ENCODE data around the gene ATG13. TPM values are rescaled to one million over a fixed set of nuclear protein-coding genes. Genes with fewer than 3 reads are reported as not detected.

ATG13 gene
- polyA plus RNA-seq, 1 of the 3 experiments (the other 2 are of a cell fraction): 39.4 TPM

DNA sequence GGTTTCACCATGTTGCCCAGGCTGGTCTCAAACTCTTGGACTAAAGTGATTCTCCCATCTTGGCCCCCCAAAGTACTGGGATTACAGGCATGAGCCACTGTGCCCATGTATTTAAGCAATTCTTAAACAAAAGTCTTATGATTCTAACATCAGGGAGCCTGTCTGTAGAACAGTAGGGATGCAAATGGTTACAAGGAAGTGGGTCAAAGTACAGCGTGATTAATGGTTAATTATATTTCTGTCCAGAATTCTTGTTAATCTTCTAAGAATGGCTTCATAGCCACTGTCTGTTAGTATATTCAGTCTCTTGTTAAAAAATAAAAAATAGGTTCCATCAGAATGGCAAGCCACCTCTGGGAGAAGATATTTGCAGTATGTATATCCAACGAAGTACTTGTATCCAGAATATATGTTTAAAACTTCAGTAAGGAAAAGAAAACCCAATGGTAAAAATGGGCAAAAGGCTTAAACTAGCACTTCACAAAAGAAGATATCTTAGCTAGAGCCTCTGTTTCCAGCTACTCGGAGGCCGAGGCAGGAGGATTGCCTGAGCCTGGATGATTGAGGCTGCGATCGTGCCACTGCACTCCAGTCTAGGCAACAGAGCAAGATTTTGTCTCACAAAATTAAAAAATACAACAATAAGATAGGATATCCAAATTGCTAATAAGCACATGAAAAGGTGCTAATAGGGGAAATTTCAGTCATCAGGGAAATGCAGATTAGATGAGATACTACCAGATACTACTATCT is 22.9 kb downstream of the ATG13 start:
- no peaks in the 10 kb centered on the region; a peak in 1 of 4 replicates for H3K4me1 ChIP-seq (ENCODE audit: control insufficient read depth in 1 of 2, insufficient read depth in 2 of 2, low read depth in 1 of 2, low read length in 1 of 2)
- no peaks in the 10 kb centered on the region for H4K20me1 ChIP-seq (ENCODE audit: insufficient read depth)
- H3K4me3 ChIP-seq (ENCODE audit: low read depth in 2 of 2, low read length in 1 of 2): no peak overlapping the region
- peaks cover 30% of the 10 kb centered on the region for H3K79me2 ChIP-seq (ENCODE audit: insufficient read depth)
- TF ChIP-seq TAF1 (IDR thresholded peaks at IDR 0.05; ENCODE audit: borderline replicate concordance, low read depth, low read length): no peak
- no peak for TF ChIP-seq RFX5 (IDR thresholded peaks at IDR 0.05; ENCODE audit: low read length)
- no peak for TF ChIP-seq MEF2A (IDR thresholded peaks at IDR 0.05; ENCODE audit: borderline replicate concordance, low read depth)
- TF ChIP-seq GATA2 (CRISPR knock-in tag; IDR thresholded peaks at IDR 0.05): no peak
- no peak for TF ChIP-seq RXRA (IDR thresholded peaks at IDR 0.05; ENCODE audit: borderline replicate concordance, low read depth)
- TF ChIP-seq, protein P1, sequence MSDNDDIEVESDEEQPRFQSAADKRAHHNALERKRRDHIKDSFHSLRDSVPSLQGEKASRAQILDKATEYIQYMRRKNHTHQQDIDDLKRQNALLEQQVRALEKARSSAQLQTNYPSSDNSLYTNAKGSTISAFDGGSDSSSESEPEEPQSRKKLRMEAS (IDR thresholded peaks at IDR 0.05; ENCODE audit: low read depth): no peak
- POLR2A ChIA-PET: no interaction called here
- 96% methylated on average over 6 of the region's 6 CpGs for WGBS (ENCODE audit: low lambda C conversion rate)
- H2AFZ ChIP-seq (ENCODE audit: low read depth): no peak overlapping the region
- H3K9me2 ChIP-seq: no peaks in the 10 kb centered on the region
- peaks cover 3% of the 10 kb centered on the region for H3F3A ChIP-seq (replicated peaks; ENCODE audit: insufficient read depth)
- no peak overlapping the region for H3K9ac ChIP-seq
- no peak overlapping the region for H3K27ac ChIP-seq (ENCODE audit: low read depth in 2 of 2, low read length in 1 of 2)
- no peaks in the 10 kb centered on the region for H3K27me3 ChIP-seq (ENCODE audit: insufficient read depth)
- CTCF ChIA-PET: interaction anchor here (1.1 to 1.3 kb wide), 2 partner anchors 21 to 23 kb away, joined by 3 to 4 read pairs; partner anchors contain the start of genes ATG13 and HARBI1
- DNase-seq: no peak
- no peaks in the 10 kb centered on the region for H3K9me3 ChIP-seq
- peaks cover 11 to 21% of the 10 kb centered on the region in 2 experiments for H3K36me3 ChIP-seq (replicated peaks in 1 of 2; ENCODE audit: control insufficient read depth in 1 of 2, insufficient read depth in 2 of 2, low read length in 1 of 2)
- H3K4me2 ChIP-seq: no peak overlapping the region

DNA sequence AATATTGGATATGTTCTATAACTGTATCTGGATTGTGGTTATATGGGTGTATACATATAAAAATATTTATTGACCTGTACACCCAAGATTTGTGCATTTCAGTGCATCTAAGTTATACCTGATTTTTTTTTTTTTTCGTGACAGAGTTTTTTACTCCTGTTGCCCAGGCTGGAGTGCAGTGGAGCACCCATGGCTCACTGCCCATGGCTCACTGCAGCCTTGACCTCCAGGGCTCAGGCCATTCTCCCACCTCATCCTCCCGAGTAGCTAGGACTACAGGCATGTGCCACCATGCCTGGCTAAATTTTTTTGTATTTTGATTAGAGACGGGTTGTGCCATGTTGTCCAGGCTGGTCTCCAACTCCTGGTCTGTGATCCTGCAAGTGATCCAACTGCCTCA is 24.3 kb downstream of the ATG13 start:
- DNase-seq: no peak
- Histone ChIP-seq H3K9ac (no peak overlapping the region), H3K4me1 (ENCODE audit: control insufficient read depth in 1 of 2, insufficient read depth in 2 of 2, low read depth in 1 of 2, low read length in 1 of 2) (no peaks in the 10 kb centered on the region; a peak in 1 of 4 replicates), H3K36me3 (replicated peaks in 1 of 2; ENCODE audit: control insufficient read depth in 1 of 2, insufficient read depth in 2 of 2, low read length in 1 of 2) (peaks cover 18 to 23% of the 10 kb centered on the region in 2 experiments), H3K9me3 (no peaks in the 10 kb centered on the region), H3K9me2 (no peaks in the 10 kb centered on the region), H3K79me2 (ENCODE audit: insufficient read depth) (peaks cover 30% of the 10 kb centered on the region), H2AFZ (ENCODE audit: low read depth) (no peak overlapping the region), H3K27ac (ENCODE audit: low read depth in 2 of 2, low read length in 1 of 2) (no peak overlapping the region), H4K20me1 (ENCODE audit: insufficient read depth) (no peaks in the 10 kb centered on the region), H3K4me3 (ENCODE audit: low read depth in 2 of 2, low read length in 1 of 2) (no peak overlapping the region), H3K4me2 (no peak overlapping the region), H3K27me3 (ENCODE audit: insufficient read depth) (no peaks in the 10 kb centered on the region), H3F3A (replicated peaks; ENCODE audit: insufficient read depth) (no peaks in the 10 kb centered on the region)
- POLR2A ChIA-PET: no interaction called here
- 95% methylated on average over 3 of the region's 3 CpGs for WGBS (ENCODE audit: low lambda C conversion rate)
- TF ChIP-seq, protein P2, sequence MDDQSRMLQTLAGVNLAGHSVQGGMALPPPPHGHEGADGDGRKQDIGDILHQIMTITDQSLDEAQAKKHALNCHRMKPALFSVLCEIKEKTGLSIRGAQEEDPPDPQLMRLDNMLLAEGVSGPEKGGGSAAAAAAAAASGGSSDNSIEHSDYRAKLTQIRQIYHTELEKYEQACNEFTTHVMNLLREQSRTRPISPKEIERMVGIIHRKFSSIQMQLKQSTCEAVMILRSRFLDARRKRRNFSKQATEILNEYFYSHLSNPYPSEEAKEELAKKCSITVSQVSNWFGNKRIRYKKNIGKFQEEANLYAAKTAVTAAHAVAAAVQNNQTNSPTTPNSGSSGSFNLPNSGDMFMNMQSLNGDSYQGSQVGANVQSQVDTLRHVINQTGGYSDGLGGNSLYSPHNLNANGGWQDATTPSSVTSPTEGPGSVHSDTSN (IDR thresholded peaks at IDR 0.05): no peak
- CTCF ChIA-PET: no interaction called here

DNA sequence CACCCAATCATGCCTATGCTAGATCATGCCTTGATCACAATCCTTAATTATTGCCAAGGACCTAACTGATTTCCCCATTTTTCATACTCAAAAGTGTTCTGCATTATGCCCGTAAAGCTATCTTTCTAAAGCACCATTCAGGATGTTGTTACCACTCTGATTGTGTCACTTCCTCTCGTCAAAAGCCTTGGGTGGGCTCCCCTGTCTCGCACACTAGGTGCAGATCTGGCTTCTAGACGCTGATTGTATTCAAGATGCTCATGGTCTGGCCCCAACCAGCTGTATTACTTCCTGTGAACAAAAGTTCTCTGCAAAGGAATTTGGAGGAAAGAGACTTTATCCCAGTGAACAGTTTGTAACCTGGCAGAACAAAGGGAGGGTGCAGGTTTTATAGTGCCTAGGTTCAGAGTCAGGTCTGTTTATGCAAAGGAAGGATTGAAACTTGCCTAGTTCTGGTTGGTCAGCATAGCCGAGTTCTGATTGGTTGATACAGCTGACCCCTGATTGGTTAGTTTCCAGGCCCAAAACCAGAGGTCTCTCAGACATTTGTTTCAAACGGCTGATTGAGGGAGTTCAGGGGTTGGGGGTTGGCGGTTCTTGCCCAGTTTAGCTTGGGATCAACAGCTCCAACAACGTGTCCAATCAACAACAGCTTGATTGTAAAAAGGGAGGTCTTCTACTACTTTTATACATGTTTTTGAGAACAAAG is 25.4 kb downstream of the ATG13 start:
- H3K4me1 ChIP-seq (ENCODE audit: control insufficient read depth in 1 of 2, insufficient read depth in 2 of 2, low read depth in 1 of 2, low read length in 1 of 2): no peaks in the 10 kb centered on the region; a peak in 1 of 4 replicates
- no peak overlapping the region for H3K9ac ChIP-seq
- peaks cover 27% of the 10 kb centered on the region for H3K79me2 ChIP-seq (ENCODE audit: insufficient read depth)
- CTCF ChIA-PET: no interaction called here
- no peak for DNase-seq
- 89% methylated on average over 8 of the region's 8 CpGs for WGBS (ENCODE audit: low lambda C conversion rate)
- POLR2A ChIA-PET: interaction anchor here (0.6 kb wide), 1 partner anchor 76 kb away, joined by 3 read pairs; no protein-coding TSS in a partner anchor
- H3K9me2 ChIP-seq: no peaks in the 10 kb centered on the region
- H3K36me3 ChIP-seq (replicated peaks in 1 of 2; ENCODE audit: control insufficient read depth in 1 of 2, insufficient read depth in 2 of 2, low read length in 1 of 2): peaks cover 18 to 24% of the 10 kb centered on the region in 2 experiments
- H2AFZ ChIP-seq (ENCODE audit: low read depth): no peak overlapping the region
- H3K27me3 ChIP-seq (ENCODE audit: insufficient read depth): no peaks in the 10 kb centered on the region
- H3K4me3 ChIP-seq (ENCODE audit: low read depth in 2 of 2, low read length in 1 of 2): no peak overlapping the region
- no peaks in the 10 kb centered on the region for H3K9me3 ChIP-seq
- H3K27ac ChIP-seq (ENCODE audit: low read depth in 2 of 2, low read length in 1 of 2): no peak overlapping the region
- peaks cover 3% of the 10 kb centered on the region for H3F3A ChIP-seq (replicated peaks; ENCODE audit: insufficient read depth)
- H3K4me2 ChIP-seq: no peak overlapping the region
- no peaks in the 10 kb centered on the region for H4K20me1 ChIP-seq (ENCODE audit: insufficient read depth)
- TF ChIP-seq CHD2 (IDR thresholded peaks at IDR 0.05; ENCODE audit: low read length, partially characterized antibody) (no peak), GABPA (IDR thresholded peaks at IDR 0.05; ENCODE audit: low read depth) (no peak), MXI1 (IDR thresholded peaks at IDR 0.05; ENCODE audit: low read depth, low read length) (no peak), TEAD4 (IDR thresholded peaks at IDR 0.05; ENCODE audit: borderline replicate concordance, insufficient read depth) (no peak), RCOR1 (IDR thresholded peaks at IDR 0.05; ENCODE audit: low read length) (no peak), MEF2A (IDR thresholded peaks at IDR 0.05; ENCODE audit: borderline replicate concordance, low read depth) (no peak), FOXM1 (IDR thresholded peaks at IDR 0.05; ENCODE audit: low read depth) (no peak), JUND (IDR thresholded peaks at IDR 0.05) (no peak), NFIC (IDR thresholded peaks at IDR 0.05; ENCODE audit: borderline replicate concordance) (no peak), ELF1 (IDR thresholded peaks at IDR 0.05) (no peak), FOXJ3 (CRISPR knock-in tag; IDR thresholded peaks at IDR 0.05) (no peak), RXRA (IDR thresholded peaks at IDR 0.05; ENCODE audit: borderline replicate concordance, low read depth) (no peak)
- TF ChIP-seq, protein P3, sequence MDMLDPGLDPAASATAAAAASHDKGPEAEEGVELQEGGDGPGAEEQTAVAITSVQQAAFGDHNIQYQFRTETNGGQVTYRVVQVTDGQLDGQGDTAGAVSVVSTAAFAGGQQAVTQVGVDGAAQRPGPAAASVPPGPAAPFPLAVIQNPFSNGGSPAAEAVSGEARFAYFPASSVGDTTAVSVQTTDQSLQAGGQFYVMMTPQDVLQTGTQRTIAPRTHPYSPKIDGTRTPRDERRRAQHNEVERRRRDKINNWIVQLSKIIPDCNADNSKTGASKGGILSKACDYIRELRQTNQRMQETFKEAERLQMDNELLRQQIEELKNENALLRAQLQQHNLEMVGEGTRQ (IDR thresholded peaks at IDR 0.05; ENCODE audit: borderline replicate concordance, low read depth, low read length): no peak
- TF ChIP-seq, protein P4, sequence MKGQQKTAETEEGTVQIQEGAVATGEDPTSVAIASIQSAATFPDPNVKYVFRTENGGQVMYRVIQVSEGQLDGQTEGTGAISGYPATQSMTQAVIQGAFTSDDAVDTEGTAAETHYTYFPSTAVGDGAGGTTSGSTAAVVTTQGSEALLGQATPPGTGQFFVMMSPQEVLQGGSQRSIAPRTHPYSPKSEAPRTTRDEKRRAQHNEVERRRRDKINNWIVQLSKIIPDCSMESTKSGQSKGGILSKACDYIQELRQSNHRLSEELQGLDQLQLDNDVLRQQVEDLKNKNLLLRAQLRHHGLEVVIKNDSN (IDR thresholded peaks at IDR 0.05; ENCODE audit: borderline replicate concordance, low read depth): no peak

All from SK-N-SH (cell line).